Stimulated activated naive CD8-positive, alpha-beta T cell treated with anti-CD3 and anti-CD28 coated beads, Interleukin-15, Interleukin-2, amounts not matched to agents 100 ng/mL and 50 ng/mL, for 24 hours (primary cell): ENCODE results near the gene MND1.

Experiments
- H3K27ac Mint-ChIP-seq: one replicate; pipeline ENCODE4 v1.8.0; 2021; ENCODE audit warnings: mild to moderate bottlenecking, mixed read lengths
- H3K27me3 Mint-ChIP-seq: one replicate; pipeline ENCODE4 v1.8.0; 2021; ENCODE audit warnings: mixed read lengths
- H3K36me3 Mint-ChIP-seq: one replicate; pipeline ENCODE4 v1.8.0; 2021; ENCODE audit warnings: low read depth, mixed read lengths
- H3K4me1 Mint-ChIP-seq: one replicate; pipeline ENCODE4 v1.8.0; 2021; ENCODE audit warnings: low read depth, mixed read lengths
- H3K4me3 Mint-ChIP-seq: one replicate; pipeline ENCODE4 v1.8.0; 2021; ENCODE audit warnings: mild to moderate bottlenecking, mixed read lengths
- H3K9me3 Mint-ChIP-seq: one replicate; pipeline ENCODE4 v1.8.0; 2021; ENCODE audit warnings: mixed read lengths

The MND1 gene

DNA sequence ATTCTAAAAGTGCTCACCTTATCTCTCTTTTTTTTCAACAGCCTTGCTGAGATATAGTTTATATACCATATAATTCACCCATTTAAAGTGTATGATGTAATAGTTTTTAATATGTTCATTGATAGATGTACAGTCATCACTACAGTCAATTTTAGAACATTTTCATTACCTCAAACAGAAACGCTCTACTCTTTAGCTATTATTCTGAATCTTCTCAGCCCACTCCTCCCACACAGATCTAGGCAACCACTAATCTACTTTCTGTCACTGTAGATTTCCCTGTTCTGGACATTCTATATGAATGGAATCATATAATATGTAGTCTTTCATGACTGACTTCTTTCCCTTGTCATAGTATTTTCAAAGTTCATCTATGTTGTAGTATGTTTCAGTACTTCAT lies 22.6 kb downstream of the MND1 start:
- peaks cover 6% of the 10 kb centered on the region for H3K9me3 Mint-ChIP-seq
- H3K36me3 Mint-ChIP-seq = peaks cover 94% of the 10 kb centered on the region
- H3K27me3 Mint-ChIP-seq = no peaks in the 10 kb centered on the region
- no peak overlapping the region for H3K4me3 Mint-ChIP-seq
- peaks cover 26% of the 10 kb centered on the region for H3K4me1 Mint-ChIP-seq
- no peak overlapping the region for H3K27ac Mint-ChIP-seq

DNA sequence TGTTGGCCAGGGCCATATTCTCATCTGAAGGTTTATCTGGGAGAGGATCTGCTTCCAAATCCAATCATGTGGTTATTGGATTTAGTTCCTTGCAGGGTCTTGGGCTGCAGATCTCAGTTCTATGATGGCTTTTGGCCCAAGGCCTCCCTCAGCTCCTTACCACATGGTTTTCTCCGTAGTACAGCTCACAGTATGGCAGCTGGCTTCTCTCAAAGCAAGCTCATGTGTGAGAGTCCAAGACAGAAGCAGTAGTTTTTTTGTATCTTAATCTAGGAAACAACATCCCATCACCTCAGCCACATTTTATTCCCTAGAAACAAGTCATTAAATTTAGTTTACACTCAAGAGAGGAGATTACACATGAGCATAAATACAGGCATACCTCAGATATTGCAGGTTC lies 24.5 kb downstream of the MND1 start:
- Mint-ChIP-seq H3K4me1 (peaks cover 19% of the 10 kb centered on the region), H3K9me3 (peaks cover 9% of the 10 kb centered on the region), H3K4me3 (no peak overlapping the region), H3K27ac (no peak overlapping the region), H3K27me3 (no peaks in the 10 kb centered on the region), H3K36me3 (peaks cover 93% of the 10 kb centered on the region)

DNA sequence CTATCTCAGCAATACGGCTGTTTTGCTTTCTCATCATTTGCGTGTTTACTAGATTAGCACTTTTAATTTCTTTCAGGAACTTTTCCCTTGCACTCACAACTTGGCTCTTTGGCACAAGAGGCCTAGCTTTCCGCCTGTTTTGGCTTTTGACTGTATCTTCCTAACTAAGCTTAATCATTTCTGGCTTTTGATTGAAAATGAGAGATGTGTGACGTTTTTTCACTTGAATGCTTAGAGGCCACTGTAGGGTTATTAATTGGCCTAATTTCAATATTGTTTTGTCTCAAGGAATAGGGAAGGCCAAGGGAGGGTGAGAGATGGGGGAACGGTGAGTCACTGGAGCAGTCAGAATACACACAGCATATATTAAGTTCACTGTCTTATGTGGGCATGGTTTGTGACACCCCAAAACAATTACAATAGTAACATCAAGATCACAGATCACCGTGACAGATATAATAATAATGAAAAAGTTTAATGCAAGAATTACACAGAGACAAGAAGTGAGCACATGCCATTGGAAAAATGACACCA lies 27.3 kb downstream of the MND1 start:
- Mint-ChIP-seq H3K27me3 (no peaks in the 10 kb centered on the region), H3K9me3 (peaks cover 9% of the 10 kb centered on the region), H3K27ac (no peak overlapping the region), H3K4me3 (no peak overlapping the region), H3K36me3 (peaks cover 74% of the 10 kb centered on the region), H3K4me1 (peaks cover 11% of the 10 kb centered on the region)

DNA sequence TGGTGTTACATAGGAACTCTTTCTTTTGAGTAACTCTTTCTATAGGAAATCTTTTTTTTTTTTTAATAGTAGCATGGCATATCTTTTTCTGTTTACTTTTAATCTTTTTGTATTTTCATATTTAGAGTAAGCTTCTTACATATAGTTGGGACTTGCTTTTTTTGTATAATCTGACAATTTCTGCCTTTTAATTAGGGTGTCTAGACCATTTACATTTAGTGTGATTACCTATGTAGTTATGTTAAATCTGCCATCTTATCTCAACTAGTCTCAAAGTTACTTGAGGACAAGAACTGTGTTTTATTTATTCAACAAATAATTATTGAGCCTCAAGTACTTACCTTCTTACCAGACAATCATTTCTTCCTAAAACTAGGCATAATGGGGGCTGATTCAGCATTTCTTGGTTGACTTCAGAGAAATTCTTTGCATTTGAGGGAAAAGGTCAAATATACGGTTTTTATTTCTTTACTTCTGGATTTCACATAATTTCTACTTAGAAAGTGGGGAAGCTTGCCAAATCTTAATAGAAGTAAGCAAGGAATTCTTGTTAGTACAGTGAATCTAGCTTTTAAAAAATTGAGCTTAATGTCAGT lies 28.6 kb downstream of the MND1 start:
- peaks cover 61% of the 10 kb centered on the region for H3K36me3 Mint-ChIP-seq
- H3K27ac Mint-ChIP-seq = no peak overlapping the region
- H3K9me3 Mint-ChIP-seq = peaks cover 9% of the 10 kb centered on the region
- no peak overlapping the region for H3K4me3 Mint-ChIP-seq
- no peaks in the 10 kb centered on the region for H3K4me1 Mint-ChIP-seq
- no peaks in the 10 kb centered on the region for H3K27me3 Mint-ChIP-seq

DNA sequence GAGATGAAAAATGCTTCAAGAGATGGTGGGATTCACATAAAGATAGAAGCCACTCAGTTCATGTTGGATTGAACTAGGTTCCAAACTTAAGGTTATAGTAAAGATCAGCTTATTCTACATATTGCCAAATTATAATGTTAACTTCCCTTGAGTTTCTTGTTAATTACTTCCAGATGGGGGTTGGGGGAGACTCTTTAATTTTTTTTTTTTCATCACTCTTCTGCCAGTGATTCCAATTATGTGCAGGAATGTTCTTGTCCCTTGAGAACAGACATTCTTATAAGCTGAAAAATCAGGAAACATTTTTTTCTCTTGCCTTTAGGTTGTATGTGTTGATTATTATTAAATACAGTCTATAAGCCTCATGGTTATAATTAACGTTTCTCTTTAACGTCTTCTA lies 30.0 kb downstream of the MND1 start:
- peaks cover 9% of the 10 kb centered on the region for H3K9me3 Mint-ChIP-seq
- H3K4me1 Mint-ChIP-seq = peaks cover 6% of the 10 kb centered on the region
- H3K27ac Mint-ChIP-seq = no peak overlapping the region
- H3K27me3 Mint-ChIP-seq = no peaks in the 10 kb centered on the region
- H3K4me3 Mint-ChIP-seq = no peak overlapping the region
- H3K36me3 Mint-ChIP-seq = peaks cover 55% of the 10 kb centered on the region

DNA sequence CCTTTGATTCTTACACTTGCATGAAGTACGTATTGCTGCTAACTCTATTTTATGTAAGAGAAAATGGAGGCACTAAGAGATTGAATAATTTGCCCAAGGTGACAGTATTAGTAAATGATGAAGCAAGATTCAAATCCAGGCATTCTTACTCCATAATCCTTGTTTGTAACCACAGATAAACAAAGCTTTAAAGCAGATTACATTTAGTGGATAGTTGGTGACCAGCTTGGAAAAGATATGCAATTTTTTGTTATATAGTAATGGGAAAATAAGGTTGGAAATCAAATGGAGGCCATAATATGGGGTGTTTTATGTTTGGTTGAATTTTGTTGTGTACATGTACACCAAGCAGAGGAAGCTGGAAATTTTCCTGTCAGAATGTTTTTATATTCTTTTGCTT lies 30.8 kb downstream of the MND1 start:
- peaks cover 51% of the 10 kb centered on the region for H3K36me3 Mint-ChIP-seq
- H3K27ac Mint-ChIP-seq = no peak overlapping the region
- no peaks in the 10 kb centered on the region for H3K27me3 Mint-ChIP-seq
- H3K4me3 Mint-ChIP-seq = no peak overlapping the region
- H3K4me1 Mint-ChIP-seq = peaks cover 6% of the 10 kb centered on the region
- peaks cover 9% of the 10 kb centered on the region for H3K9me3 Mint-ChIP-seq

DNA sequence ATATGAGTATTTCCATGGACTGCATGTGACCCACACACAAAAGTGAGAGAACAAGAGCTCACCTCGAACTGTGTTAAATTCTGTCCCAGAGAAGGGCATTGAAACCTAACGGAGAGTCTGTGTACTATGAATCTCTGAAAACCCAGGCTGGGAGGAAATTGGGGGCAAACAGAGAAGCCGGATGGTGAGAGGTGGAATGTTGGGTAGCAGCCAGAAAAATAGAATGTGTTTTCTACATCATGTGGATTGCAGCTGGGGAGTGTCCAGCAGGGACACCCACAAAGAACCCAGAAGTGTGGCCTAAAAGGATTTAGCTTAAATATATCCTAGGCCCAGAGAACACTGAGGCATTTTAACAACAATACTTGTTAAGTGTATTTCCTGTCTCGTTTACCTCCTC lies 38.6 kb downstream of the MND1 start:
- H3K27ac Mint-ChIP-seq = no peak overlapping the region
- peaks cover 38% of the 10 kb centered on the region for H3K36me3 Mint-ChIP-seq
- H3K9me3 Mint-ChIP-seq = no peaks in the 10 kb centered on the region
- peaks cover 6% of the 10 kb centered on the region for H3K4me1 Mint-ChIP-seq
- no peaks in the 10 kb centered on the region for H3K27me3 Mint-ChIP-seq
- H3K4me3 Mint-ChIP-seq = no peak overlapping the region

DNA sequence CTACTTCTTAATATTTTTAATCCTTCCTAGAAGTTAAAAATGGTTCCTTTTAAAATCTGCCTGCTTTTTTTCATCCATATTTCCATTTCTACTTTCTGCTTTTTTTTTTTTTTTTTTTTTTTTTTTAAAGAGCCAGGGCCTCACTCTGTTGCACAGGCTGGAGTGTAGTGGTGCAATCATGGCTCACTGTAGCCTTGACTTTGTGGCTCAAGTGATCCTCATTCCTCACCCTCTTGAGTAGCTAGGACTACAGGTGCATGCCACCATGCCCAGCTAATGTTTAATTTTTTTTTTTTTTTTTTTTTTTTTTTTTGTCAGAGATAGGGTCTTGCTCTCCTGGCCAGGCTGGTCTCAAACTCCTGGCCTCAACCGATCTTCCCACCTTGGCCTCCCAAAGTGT lies 39.7 kb downstream of the MND1 start:
- Mint-ChIP-seq H3K4me1 (no peaks in the 10 kb centered on the region), H3K27ac (no peak overlapping the region), H3K4me3 (no peak overlapping the region)

DNA sequence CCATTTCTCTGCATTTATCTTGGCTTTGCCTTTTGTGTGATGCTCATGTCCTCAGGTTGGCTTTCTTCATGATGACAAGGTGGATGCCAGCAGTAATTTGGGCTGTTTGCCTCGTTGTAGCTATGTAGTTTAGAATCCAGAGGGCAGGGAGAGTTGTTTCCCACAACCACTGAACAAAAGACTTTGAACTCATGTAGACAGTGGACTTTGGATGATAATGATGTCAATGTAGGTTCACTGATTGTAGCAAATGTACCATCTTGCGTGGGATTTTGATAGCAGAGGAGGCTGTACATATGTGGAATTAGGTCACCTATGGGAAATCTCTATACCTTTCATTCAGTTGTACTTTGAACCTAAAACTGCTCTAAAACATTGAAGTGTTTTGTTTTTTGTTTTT lies 41.3 kb downstream of the MND1 start:
- no peaks in the 10 kb centered on the region for H3K4me1 Mint-ChIP-seq
- no peak overlapping the region for H3K4me3 Mint-ChIP-seq

More for the DNA sequence above, 39.7 kb downstream of the MND1 start:
- no peaks in the 10 kb centered on the region for H3K27me3 Mint-ChIP-seq
- H3K36me3 Mint-ChIP-seq = peaks cover 32% of the 10 kb centered on the region
- no peaks in the 10 kb centered on the region for H3K9me3 Mint-ChIP-seq

DNA sequence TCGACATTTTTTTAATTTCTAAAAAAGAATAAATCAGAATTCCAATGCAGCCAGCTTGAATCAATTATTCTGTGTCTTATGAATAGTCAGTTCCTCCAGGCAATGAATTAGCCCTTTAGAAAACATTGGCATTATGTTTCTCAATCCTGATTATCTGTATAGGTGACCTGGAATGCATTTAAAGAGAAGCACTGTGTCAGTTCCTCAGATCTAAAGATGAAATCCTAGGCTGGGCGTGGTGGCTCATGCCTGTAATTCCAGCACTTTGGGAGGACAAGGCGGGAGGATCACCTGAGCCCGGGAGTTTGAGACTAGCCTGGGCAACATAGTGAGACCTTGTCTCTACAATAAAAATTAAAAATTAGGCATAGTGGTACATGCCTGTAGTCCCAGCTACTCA lies 43.5 kb downstream of the MND1 start:
- Mint-ChIP-seq H3K27me3 (no peaks in the 10 kb centered on the region), H3K36me3 (peaks cover 34% of the 10 kb centered on the region), H3K27ac (no peak overlapping the region), H3K4me1 (no peaks in the 10 kb centered on the region), H3K9me3 (no peaks in the 10 kb centered on the region), H3K4me3 (no peak overlapping the region)

More for the DNA sequence above, 41.3 kb downstream of the MND1 start:
- no peaks in the 10 kb centered on the region for H3K9me3 Mint-ChIP-seq
- H3K27me3 Mint-ChIP-seq = no peaks in the 10 kb centered on the region
- H3K36me3 Mint-ChIP-seq = peaks cover 26% of the 10 kb centered on the region
- no peak overlapping the region for H3K27ac Mint-ChIP-seq

DNA sequence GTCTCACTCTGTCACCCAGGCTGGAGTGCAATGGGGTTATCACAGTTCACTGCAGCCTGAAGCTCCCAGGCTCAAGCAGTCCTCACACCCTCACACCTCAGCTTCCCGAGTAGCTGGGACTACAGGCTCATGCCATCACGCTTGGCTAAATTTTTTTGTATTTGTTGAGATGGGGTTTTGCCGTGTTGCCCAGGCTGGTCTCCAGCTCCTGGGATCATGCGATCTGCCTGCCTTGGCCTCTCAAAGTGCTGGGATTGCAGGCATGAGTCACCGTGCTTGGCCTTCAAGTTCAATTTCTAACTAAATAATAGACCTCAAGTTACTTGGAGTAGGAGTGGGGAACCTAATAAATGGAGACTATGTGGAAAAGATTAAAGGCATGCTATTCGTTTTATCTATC lies 48.9 kb downstream of the MND1 start:
- H3K9me3 Mint-ChIP-seq = no peaks in the 10 kb centered on the region
- H3K27ac Mint-ChIP-seq = no peak overlapping the region
- H3K36me3 Mint-ChIP-seq = peaks cover 10% of the 10 kb centered on the region
- peaks cover 7% of the 10 kb centered on the region for H3K4me1 Mint-ChIP-seq
- H3K27me3 Mint-ChIP-seq = no peaks in the 10 kb centered on the region
- no peak overlapping the region for H3K4me3 Mint-ChIP-seq

DNA sequence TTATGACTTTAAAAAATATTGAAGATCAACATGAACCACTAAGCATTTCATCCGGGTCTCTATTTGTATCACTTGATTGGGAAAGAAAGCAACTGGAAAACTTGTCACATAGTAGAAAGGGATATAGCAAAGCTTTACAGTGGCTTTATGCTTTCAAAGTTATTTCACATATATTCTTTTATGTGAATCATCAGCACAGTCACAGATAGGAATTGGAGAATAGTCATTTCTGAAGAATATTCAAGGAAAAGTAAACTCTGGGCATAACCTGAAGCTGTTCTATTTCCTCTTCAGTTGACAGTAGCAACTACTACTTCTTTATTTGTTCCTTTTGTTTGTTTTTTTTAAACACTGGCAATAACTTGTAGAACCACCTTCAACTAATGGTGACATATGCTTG lies 50.5 kb downstream of the MND1 start:
- Mint-ChIP-seq H3K27me3 (no peaks in the 10 kb centered on the region), H3K4me1 (peaks cover 17% of the 10 kb centered on the region), H3K36me3 (peaks cover 10% of the 10 kb centered on the region), H3K4me3 (no peak overlapping the region), H3K27ac (no peak overlapping the region), H3K9me3 (no peaks in the 10 kb centered on the region)

DNA sequence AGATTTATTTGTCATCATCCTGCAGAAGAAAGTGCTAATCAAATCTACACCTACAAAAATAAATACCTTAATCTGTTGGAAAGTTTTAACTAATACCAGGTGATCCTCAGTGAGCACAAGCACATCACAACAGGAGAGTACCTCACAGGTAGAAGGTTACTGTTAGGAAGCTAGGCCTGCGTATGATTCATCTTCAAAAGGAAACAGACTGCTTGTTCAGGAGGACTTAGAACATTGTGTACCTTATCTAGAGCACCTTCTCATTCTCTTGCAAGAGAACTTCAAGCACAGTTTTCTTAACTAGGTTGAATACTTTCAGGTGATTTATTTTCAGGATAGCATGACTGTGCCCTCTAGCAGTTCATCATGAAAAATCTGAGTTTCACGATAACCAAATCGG lies 54.2 kb downstream of the MND1 start:
- H3K9me3 Mint-ChIP-seq = no peaks in the 10 kb centered on the region
- H3K36me3 Mint-ChIP-seq = peaks cover 10% of the 10 kb centered on the region
- no peak overlapping the region for H3K4me3 Mint-ChIP-seq
- H3K4me1 Mint-ChIP-seq = peaks cover 17% of the 10 kb centered on the region
- no peak overlapping the region for H3K27ac Mint-ChIP-seq
- no peaks in the 10 kb centered on the region for H3K27me3 Mint-ChIP-seq

DNA sequence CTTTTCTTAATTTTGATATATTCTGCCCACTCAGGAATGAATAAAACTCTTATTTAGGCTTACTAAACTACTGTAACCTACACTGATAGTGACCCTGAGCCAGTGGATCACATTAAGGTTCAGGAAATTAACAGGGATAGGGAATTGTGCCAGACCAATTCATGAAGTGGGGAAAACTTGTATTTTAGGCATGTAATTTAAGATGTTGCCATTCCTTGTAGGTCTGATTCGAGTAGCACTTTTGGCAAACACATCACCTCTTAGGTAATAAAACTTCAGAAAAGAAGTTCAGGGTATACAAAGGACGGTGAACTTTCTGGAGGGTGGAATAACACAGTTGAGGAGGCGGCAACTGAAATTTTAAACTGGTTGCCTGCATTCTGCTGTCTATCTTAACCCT lies 54.9 kb downstream of the MND1 start:
- H3K4me3 Mint-ChIP-seq = no peak overlapping the region

DNA sequence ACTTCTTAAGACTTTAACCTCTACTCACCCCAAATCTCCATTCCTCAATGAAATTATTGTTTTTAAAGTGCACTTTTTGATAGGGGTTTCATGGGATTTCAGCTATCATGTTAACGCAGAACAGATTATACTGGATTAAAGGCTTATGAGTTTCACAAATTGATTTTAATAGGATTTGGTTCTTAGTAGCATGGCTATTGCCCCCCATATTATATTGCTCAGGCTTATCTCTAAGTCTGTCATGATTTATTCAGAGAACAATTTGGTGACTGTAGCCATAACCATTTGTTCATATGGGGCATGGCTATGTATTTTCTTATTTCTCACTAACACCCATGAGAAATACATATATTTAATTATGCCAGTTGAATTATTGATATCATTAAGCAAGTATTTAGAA lies 57.0 kb downstream of the MND1 start:
- no peaks in the 10 kb centered on the region for H3K9me3 Mint-ChIP-seq
- H3K36me3 Mint-ChIP-seq = peaks cover 22% of the 10 kb centered on the region
- H3K27me3 Mint-ChIP-seq = no peaks in the 10 kb centered on the region
- peaks cover 17% of the 10 kb centered on the region for H3K4me1 Mint-ChIP-seq
- H3K4me3 Mint-ChIP-seq = no peak overlapping the region
- no peak overlapping the region for H3K27ac Mint-ChIP-seq

More for the DNA sequence above, 54.9 kb downstream of the MND1 start:
- Mint-ChIP-seq H3K36me3 (peaks cover 10% of the 10 kb centered on the region), H3K27me3 (no peaks in the 10 kb centered on the region), H3K9me3 (no peaks in the 10 kb centered on the region), H3K4me1 (peaks cover 17% of the 10 kb centered on the region), H3K27ac (no peak overlapping the region)

DNA sequence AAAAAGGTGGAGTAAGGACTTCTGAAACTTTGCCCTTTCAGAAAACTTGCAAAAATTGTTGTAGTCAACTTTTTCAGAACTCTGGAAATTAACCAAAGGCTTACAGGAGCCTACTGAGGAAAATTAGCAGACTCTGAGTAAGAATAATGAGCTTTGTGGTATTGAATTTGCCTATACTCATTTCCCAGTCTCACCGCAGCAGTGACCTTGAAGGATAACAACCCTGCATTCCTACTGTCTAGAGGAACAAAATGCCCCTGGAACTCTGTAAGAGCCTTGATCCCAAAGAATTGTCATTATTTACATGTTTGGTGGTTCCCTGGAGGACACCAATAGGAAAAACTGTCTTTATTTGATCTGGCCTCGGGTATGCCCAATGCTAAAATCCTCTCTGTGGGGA lies 57.9 kb downstream of the MND1 start:
- Mint-ChIP-seq H3K4me1 (peaks cover 17% of the 10 kb centered on the region), H3K36me3 (peaks cover 26% of the 10 kb centered on the region), H3K4me3 (no peak overlapping the region)

More for the DNA sequence above, 57.9 kb downstream of the MND1 start:
- Mint-ChIP-seq H3K27ac (no peak overlapping the region), H3K27me3 (no peaks in the 10 kb centered on the region), H3K9me3 (no peaks in the 10 kb centered on the region)
